Left ventricle myocardium inferior (tissue), 1 donor: ENCODE measurements around the gene NAT16. TPM values are rescaled to one million over a fixed set of nuclear protein-coding genes. Genes with fewer than 3 reads are reported as not detected.

ENCODE experiments used
- DNase-seq: peaks from one replicate; pipeline ENCODE4 v3.0.0-alpha.2; 2020
- H3K27ac ChIP-seq: fragments of 200-600 bp; replicated peaks from 2 replicates; pipeline ENCODE4 v1.8.0; 2021
- H3K27me3 ChIP-seq: fragments of 200-600 bp; 2 replicates; pipeline ENCODE4 v1.8.0; 2021; ENCODE audit warnings: low read depth
- H3K36me3 ChIP-seq: fragments of 200-600 bp; 2 replicates; pipeline ENCODE4 v1.8.0; 2021
- H3K4me1 ChIP-seq: fragments of 200-600 bp; 2 replicates; pipeline ENCODE4 v1.8.0; 2021
- H3K4me3 ChIP-seq: fragments of 200-600 bp; 2 replicates; pipeline ENCODE4 v1.8.0; 2021; ENCODE audit warnings: mild to moderate bottlenecking, moderate library complexity
- H3K9me3 ChIP-seq: fragments of 200-600 bp; replicated peaks from 2 replicates; pipeline ENCODE4 v1.8.0; 2021
- intact Hi-C: fragments of 100-400 bp; cut with micrococcal nuclease; formaldehyde crosslinking; loops from one replicate; pipeline ENCODE4 v1.11.0; 2022
- long read RNA-seq: library from polyadenylated mRNA; unstranded; transcript quantifications from one replicate; pipeline ENCODE4 v2.0.0, GENCODE V29; 2021
- total RNA-seq: library from RNA; stranded (reverse); fragmentation: NEBNext Ultra II Directional; extraction: Animal tissue kit (Norgen Biotek cat#: 25700); gene quantifications from one replicate; pipeline ENCODE4 v1.2.1, GENCODE V29; 2021
- TF ChIP-seq, protein P1 (sequence below): fragments of 200-600 bp; IDR thresholded peaks from 2 replicates; pipeline ENCODE4 v1.8.0; 2021; ENCODE audit warnings: antibody characterized with exemption, mild to moderate bottlenecking, borderline replicate concordance
- donor health status: DM: no; HTN: yes; CAD: no; lungs with severe emphysema.

NAT16 gene
- total RNA-seq, result not detected
- long read RNA-seq, partial matches to known transcripts, result 0 of 1 reads
- long read RNA-seq, other reads (novel, unspliced or antisense), result 1 of 1 reads

DNA sequence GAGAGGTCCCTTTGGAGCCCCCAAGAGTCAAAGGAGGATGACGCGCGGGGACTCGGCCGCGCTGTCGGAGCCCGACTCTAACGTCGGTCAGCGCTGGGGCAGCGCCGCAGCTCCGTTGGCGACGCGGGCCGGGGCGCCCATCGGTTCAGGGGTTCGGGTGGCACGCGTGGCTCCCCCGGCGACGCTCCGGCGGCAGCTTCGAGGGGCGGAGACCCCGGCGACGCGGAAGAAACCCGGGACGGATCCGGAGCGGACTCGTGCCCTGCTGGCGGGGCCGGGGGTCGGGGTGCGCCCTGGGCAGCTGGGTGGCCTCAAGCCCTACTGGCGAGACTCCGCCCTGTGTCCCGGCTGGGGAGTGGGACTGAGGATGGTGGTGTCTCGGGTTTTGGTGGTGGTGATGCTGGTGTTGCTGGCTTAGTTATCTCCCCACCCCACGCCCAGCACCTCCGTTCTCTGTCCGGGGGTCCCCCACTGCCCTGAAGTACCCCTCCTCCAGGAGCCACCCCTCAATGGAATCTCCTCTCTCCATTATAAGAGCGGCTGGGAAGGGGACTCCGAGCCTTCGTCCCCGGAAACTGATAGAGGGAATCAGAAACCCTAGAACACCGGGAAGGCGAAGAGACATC lies at the start of gene NAT16:
Gene NAT16 (minus strand): TSS at position 164 of the 626 bp plus-strand sequence. CDS start 5,486 bp downstream, outside the sequence.
- intact Hi-C loops, result no loop called here
- no peaks in the 10 kb centered on the region for H3K9me3 ChIP-seq
- H3K27me3 ChIP-seq, result peaks cover 100% of the 10 kb centered on the region
- no peak for DNase-seq
- TF ChIP-seq, protein P1, sequence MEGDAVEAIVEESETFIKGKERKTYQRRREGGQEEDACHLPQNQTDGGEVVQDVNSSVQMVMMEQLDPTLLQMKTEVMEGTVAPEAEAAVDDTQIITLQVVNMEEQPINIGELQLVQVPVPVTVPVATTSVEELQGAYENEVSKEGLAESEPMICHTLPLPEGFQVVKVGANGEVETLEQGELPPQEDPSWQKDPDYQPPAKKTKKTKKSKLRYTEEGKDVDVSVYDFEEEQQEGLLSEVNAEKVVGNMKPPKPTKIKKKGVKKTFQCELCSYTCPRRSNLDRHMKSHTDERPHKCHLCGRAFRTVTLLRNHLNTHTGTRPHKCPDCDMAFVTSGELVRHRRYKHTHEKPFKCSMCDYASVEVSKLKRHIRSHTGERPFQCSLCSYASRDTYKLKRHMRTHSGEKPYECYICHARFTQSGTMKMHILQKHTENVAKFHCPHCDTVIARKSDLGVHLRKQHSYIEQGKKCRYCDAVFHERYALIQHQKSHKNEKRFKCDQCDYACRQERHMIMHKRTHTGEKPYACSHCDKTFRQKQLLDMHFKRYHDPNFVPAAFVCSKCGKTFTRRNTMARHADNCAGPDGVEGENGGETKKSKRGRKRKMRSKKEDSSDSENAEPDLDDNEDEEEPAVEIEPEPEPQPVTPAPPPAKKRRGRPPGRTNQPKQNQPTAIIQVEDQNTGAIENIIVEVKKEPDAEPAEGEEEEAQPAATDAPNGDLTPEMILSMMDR, result no peak
- peak within 1 kb of the TSS; percentile 14 for H3K4me3 ChIP-seq
- H3K27ac ChIP-seq, result no peak within 1 kb of the TSS
- H3K36me3 ChIP-seq, result no peaks in the 10 kb centered on the region
- H3K4me1 ChIP-seq, result peaks cover 16% of the 10 kb centered on the region

DNA sequence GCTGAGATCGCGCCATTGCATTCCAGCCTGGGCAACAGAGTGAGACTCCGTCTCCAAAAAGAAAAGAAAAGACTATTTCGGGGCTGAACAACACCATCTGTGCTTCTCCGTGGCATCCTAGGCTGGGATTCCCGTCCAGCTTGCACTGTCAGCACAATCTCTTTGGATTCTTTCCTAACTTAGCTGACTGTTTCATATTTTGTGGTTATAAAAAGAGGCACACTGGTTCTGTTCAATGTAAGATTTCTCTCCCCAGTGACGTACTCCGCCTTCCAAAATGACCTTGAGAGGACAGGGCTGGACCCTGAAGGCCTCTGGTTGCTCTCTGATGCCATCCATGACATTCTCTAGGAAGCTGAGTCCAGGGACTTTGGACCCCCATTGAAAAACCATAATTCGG lies 46.6 kb upstream of the NAT16 start:
- no peaks in the 10 kb centered on the region for H3K9me3 ChIP-seq
- no peak overlapping the region for H3K4me3 ChIP-seq
- no peaks in the 10 kb centered on the region for H3K27me3 ChIP-seq
- intact Hi-C loops, result no loop called here
- TF ChIP-seq, protein P1, result no peak
- peaks cover 13% of the 10 kb centered on the region for H3K4me1 ChIP-seq
- no peak overlapping the region for H3K27ac ChIP-seq
- H3K36me3 ChIP-seq, result peaks cover 71% of the 10 kb centered on the region
- no peak for DNase-seq

DNA sequence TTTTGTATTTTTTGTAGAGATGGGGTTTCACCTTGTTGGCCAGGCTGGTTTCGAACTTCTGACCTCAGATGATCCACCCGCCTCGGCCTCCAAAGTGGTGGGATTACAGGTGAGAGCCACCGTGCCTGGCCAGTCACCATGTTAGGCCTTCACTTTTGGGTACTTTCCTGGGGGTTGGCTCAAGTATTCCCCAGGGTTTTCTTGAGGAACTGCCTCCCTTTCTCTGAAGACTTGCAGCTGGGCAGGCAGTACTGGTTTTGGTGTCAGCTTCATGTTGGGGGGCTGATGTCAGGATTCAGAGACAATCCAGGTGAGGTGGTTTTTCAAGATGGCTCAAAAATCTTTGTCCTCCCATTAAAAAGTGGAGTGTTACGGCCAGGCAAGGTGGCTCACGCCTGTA lies 45.6 kb upstream of the NAT16 start:
- H3K36me3 ChIP-seq, result peaks cover 71% of the 10 kb centered on the region
- no peak overlapping the region for H3K4me3 ChIP-seq
- intact Hi-C loops, result no loop called here
- H3K4me1 ChIP-seq, result peaks cover 6% of the 10 kb centered on the region
- TF ChIP-seq, protein P1, result no peak
- H3K9me3 ChIP-seq, result no peaks in the 10 kb centered on the region
- DNase-seq, result no peak
- no peaks in the 10 kb centered on the region for H3K27me3 ChIP-seq
- H3K27ac ChIP-seq, result no peak overlapping the region

DNA sequence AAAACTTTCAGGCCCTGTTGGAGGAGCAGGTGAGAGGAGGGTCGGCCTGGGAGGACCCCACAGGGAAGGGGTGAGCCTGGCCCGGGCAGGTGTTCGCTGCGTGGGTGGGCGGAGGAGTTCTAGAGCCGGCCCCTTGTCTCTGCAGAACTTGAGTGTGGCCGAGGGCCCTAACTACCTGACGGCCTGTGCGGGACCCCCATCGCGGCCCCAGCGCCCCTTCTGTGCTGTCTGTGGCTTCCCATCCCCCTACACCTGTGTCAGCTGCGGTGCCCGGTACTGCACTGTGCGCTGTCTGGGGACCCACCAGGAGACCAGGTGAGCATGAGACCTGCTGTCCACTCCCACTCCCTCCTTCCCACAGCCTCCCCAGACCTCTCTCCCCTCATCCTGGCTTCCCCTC lies 43.4 kb upstream of the NAT16 start:
- no peak overlapping the region for H3K27ac ChIP-seq
- no peak for DNase-seq
- H3K4me1 ChIP-seq, result peaks cover 24% of the 10 kb centered on the region
- H3K4me3 ChIP-seq, result no peak overlapping the region
- no peaks in the 10 kb centered on the region for H3K27me3 ChIP-seq
- H3K36me3 ChIP-seq, result peaks cover 58% of the 10 kb centered on the region
- TF ChIP-seq, protein P1, result no peak
- H3K9me3 ChIP-seq, result no peaks in the 10 kb centered on the region
- intact Hi-C loops, result no loop called here

DNA sequence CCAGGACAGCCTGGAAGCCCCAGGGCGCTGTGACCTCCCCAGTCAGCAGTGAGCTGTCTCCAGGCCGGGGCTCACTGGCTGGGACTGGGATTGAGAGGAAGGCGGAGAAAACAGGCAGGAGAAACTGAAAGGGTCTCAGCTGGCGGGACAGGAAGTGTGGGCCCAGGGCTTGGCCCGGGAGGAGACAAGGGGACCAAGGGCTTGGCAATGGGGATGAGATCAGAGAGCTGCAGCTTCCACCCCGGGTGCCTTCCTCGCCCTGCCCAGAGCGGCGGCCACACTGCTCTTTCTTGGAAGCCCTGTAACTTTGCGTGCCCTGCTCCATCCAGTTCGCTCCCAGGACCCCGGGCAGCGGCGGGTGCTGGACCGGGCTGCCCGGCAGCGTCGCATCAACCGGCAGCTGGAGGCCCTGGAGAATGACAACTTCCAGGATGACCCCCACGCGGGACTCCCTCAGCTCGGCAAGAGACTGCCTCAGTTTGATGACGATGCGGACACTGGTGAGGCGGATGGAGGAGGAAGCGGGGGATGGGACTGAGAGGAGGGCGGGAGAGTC lies 42.3 kb upstream of the NAT16 start:
- no peaks in the 10 kb centered on the region for H3K27me3 ChIP-seq
- H3K4me1 ChIP-seq, result peaks cover 32% of the 10 kb centered on the region
- no peak for DNase-seq
- peaks cover 49% of the 10 kb centered on the region for H3K36me3 ChIP-seq
- H3K27ac ChIP-seq, result no peak overlapping the region
- H3K9me3 ChIP-seq, result no peaks in the 10 kb centered on the region
- no peak overlapping the region for H3K4me3 ChIP-seq
- TF ChIP-seq, protein P1, result no peak
- intact Hi-C loops, result no loop called here
